ENCODE measurements around the gene EXOC3. TPM values are rescaled to one million over a fixed set of nuclear protein-coding genes. Genes with fewer than 3 reads are reported as not detected.

Gene EXOC3
- total and polyA plus RNA-seq, 2 of the 8 experiments (the other 6 are each of a cell fraction or from before 2014, with no cell fraction given): 14.4 to 30.0 TPM

DNA sequence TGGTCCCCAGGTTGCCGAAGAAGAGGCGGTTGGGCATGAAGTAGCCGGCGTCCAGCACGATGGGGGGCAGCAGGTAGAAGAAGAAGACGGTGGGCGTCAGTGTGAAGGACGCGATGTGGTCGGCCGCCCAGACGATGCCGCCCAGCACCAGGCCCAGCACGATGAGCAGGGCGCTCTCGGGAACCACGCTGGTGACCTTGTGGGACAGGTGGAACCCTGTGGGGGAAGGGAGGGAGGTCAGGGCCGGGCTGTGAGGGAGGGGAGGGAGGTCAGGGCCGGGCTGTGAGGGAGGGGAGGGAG lies 48.8 kb downstream of the EXOC3 start:
- no peak for DNase-seq (ENCODE audit: low read depth in 1 of 2, low spot score in 2 of 2)
- Histone ChIP-seq H2BK15ac (ENCODE audit: low read length) (no peak overlapping the region), H3K4me2 (ENCODE audit: insufficient read depth in 1 of 2, low read depth in 2 of 2, low read length in 2 of 2) (no peak overlapping the region; a peak in 1 of 4 replicates), H3K23me2 (ENCODE audit: low read depth, low read length) (0 out of 2 replicates have a peak, but pooled peaks cover 1% of the 10 kb centered on the region), H3K9me3 (ENCODE audit: insufficient read depth in 2 of 2, low read depth in 1 of 2, low read length in 1 of 2) (no peaks in the 10 kb centered on the region), H3K56ac (replicated peaks; ENCODE audit: insufficient read length, low read depth, low read length) (no peak overlapping the region), H3K27me3 (replicated peaks in 1 of 4; ENCODE audit: control insufficient read depth in 3 of 4, extremely low read depth in 1 of 4, insufficient read depth in 3 of 4, low read length in 3 of 4) (peaks cover 0 to 28% (median 22%) of the 10 kb centered on the region in 4 experiments; a peak in 6 of 7 replicates), H2AK5ac (ENCODE audit: low read depth, low read length) (no peak overlapping the region), H4K91ac (replicated peaks; ENCODE audit: insufficient read length, low read length) (no peak overlapping the region), H3K27ac (ENCODE audit: low read depth, low read length) (no peak overlapping the region), H3K23ac (ENCODE audit: insufficient read length) (no peak overlapping the region), H3K14ac (ENCODE audit: insufficient read length) (no peak overlapping the region), H3K79me2 (ENCODE audit: control insufficient read depth in 1 of 2, insufficient read depth in 2 of 2, low read length in 2 of 2) (no peaks in the 10 kb centered on the region), H3K4me1 (replicated peaks in 1 of 4; ENCODE audit: control insufficient read depth in 3 of 4, insufficient read depth in 4 of 4, low read length in 3 of 4) (peaks cover 0 to 22% (median 5%) of the 10 kb centered on the region in 4 experiments; a peak in 4 of 7 replicates), H4K20me1 (replicated peaks in 1 of 2; ENCODE audit: control insufficient read depth in 1 of 2, insufficient read depth in 2 of 2, low read length in 2 of 2) (no peaks in the 10 kb centered on the region), H3K36me3 (ENCODE audit: control insufficient read depth in 2 of 4, insufficient read depth in 4 of 4, low read length in 3 of 4) (no peaks in the 10 kb centered on the region), H4K5ac (ENCODE audit: insufficient read length, low read depth, low read length) (no peak overlapping the region), H3K4ac (replicated peaks; ENCODE audit: insufficient read length, low read depth, low read length) (no peak overlapping the region), H3K18ac (ENCODE audit: extremely low read depth, low read length) (no peak overlapping the region; the same call in 1 of the 2 replicates), H3K79me1 (ENCODE audit: low read depth, low read length) (no peaks in the 10 kb centered on the region), H2BK5ac (ENCODE audit: low read depth, low read length) (no peak overlapping the region), H3K9ac (replicated peaks in 1 of 4; ENCODE audit: extremely low read depth in 1 of 4, low read depth in 3 of 4, low read length in 3 of 4) (no peak overlapping the region), H3K4me3 (ENCODE audit: extremely low read depth in 1 of 4, insufficient read depth in 2 of 4, low read depth in 3 of 4, low read length in 4 of 4) (no peak overlapping the region), H4K8ac (ENCODE audit: extremely low read depth, insufficient read depth, low read length) (no peak overlapping the region), H2BK20ac (ENCODE audit: low read length) (no peak overlapping the region), H2AFZ (ENCODE audit: low read length) (no peak overlapping the region), H2BK120ac (replicated peaks; ENCODE audit: low read depth, low read length) (no peak overlapping the region), H2BK12ac (ENCODE audit: low read depth, low read length) (no peak overlapping the region)
- POLR2A ChIA-PET (ENCODE audit: partially characterized antibody): interaction anchor here (1.9 kb wide), 1 partner anchor 16 kb away, joined by 6 read pairs; no protein-coding TSS in a partner anchor
- FAIRE-seq: no peak
- WGBS, 2 experiments (ENCODE audit: extremely low coverage in 1 of 2, insufficient coverage in 1 of 2, insufficient read length in 1 of 2, insufficient replicate concordance in 2 of 2, low coverage in 1 of 2, low lambda C conversion rate in 2 of 2, missing lambda C conversion rate in 1 of 2): 89% methylated on average over 16 of the region's 19 CpGs; no CpG with 5 or more reads in 1 of the 2 experiments
- TF ChIP-seq KDM1A (IDR thresholded peaks at IDR 0.05; ENCODE audit: borderline replicate concordance, low read length): no peak
- no peak for TF ChIP-seq POLR2AphosphoS5 (IDR thresholded peaks at IDR 0.05; ENCODE audit: low read depth, low read length)
- no peak for TF ChIP-seq TBP (IDR thresholded peaks at IDR 0.05; ENCODE audit: low read depth, low read length)
- no peak for TF ChIP-seq ASH2L (IDR thresholded peaks at IDR 0.05; ENCODE audit: low read length)
- CTCF ChIA-PET (ENCODE audit: partially characterized antibody): no interaction called here
